Neural progenitor cell (in vitro differentiated cells): ENCODE data around the gene EPN1. TPM values are rescaled to one million over a fixed set of nuclear protein-coding genes. Genes with fewer than 3 reads are reported as not detected.
"Not testable (repeated sequence)": the region's sequence is repeated elsewhere in the genome, so short reads cannot be mapped to it uniquely, and the experiment has no call there.

Experiments
- DNase-seq: peaks from one replicate; pipeline ENCODE4 v3.0.0-alpha.2; 2016; ENCODE audit warnings: low spot score
- H2AFZ ChIP-seq: fragments of 200-600 bp; sonication (generic); replicated peaks from 2 replicates; pipeline ENCODE4 v1.6.1; 2016; ENCODE audit warnings: antibody characterized with exemption
- H3F3A ChIP-seq: fragments of 200-600 bp; sonication (generic); 2 replicates; pipeline ENCODE4 v1.6.1; 2016; ENCODE audit warnings: antibody characterized with exemption, low read depth
- H3K27ac ChIP-seq: fragments of 200-600 bp; sonication (generic); 2 replicates; pipeline ENCODE4 v1.5.1; 2016; ENCODE audit warnings: mild to moderate bottlenecking
- H3K27me3 ChIP-seq: fragments of 200-600 bp; sonication (generic); 2 replicates; pipeline ENCODE4 v1.6.1; 2016; ENCODE audit warnings: mild to moderate bottlenecking, moderate library complexity
- H3K36me3 ChIP-seq: fragments of 200-600 bp; sonication (generic); 2 replicates; pipeline ENCODE4 v1.5.1; 2016
- H3K4me1 ChIP-seq: fragments of 200-600 bp; sonication (generic); 2 replicates; pipeline ENCODE4 v1.6.1; 2016; ENCODE audit warnings: mixed run types
- H3K4me2 ChIP-seq: fragments of 200-600 bp; sonication (generic); 2 replicates; pipeline ENCODE4 v1.6.1; 2016
- H3K4me3 ChIP-seq: fragments of 200-600 bp; sonication (generic); 2 replicates; pipeline ENCODE4 v1.5.1; 2016
- H3K79me2 ChIP-seq: fragments of 200-600 bp; sonication (generic); 2 replicates; pipeline ENCODE4 v1.6.1; 2016; ENCODE audit warnings: low read depth
- H3K9ac ChIP-seq: fragments of 200-600 bp; sonication (generic); 2 replicates; pipeline ENCODE4 v1.6.1; 2016
- H3K9me3 ChIP-seq: fragments of 200-600 bp; sonication (generic); 2 replicates; pipeline ENCODE4 v1.5.1; 2016; ENCODE audit warnings: low read depth
- H4K20me1 ChIP-seq: fragments of 200-600 bp; sonication (generic); 2 replicates; pipeline ENCODE4 v1.6.1; 2016; ENCODE audit warnings: low read depth
- H3K27ac Mint-ChIP-seq: 3 replicates; pipeline ENCODE4 v1.8.0; 2021; ENCODE audit warnings: mixed read lengths
- H3K27me3 Mint-ChIP-seq: 2 replicates; pipeline ENCODE4 v1.8.0; 2022; ENCODE audit warnings: low read depth, mild to moderate bottlenecking, inconsistent platforms, moderate library complexity, mixed read lengths; ENCODE audit not compliant: insufficient read depth
- H3K36me3 Mint-ChIP-seq: 3 replicates; pipeline ENCODE4 v1.8.0; 2021; ENCODE audit warnings: mixed read lengths
- H3K4me1 Mint-ChIP-seq: 3 replicates; pipeline ENCODE4 v1.8.0; 2021; ENCODE audit warnings: mixed read lengths
- H3K4me3 Mint-ChIP-seq: 3 replicates; pipeline ENCODE4 v1.8.0; 2021; ENCODE audit warnings: mild to moderate bottlenecking, moderate library complexity, mixed read lengths
- H3K9me3 Mint-ChIP-seq: 3 replicates; pipeline ENCODE4 v1.8.0; 2020; ENCODE audit warnings: mixed read lengths
- CTCF ChIP-seq: fragments of 200-600 bp; sonication (generic); IDR thresholded peaks from 2 replicates; pipeline ENCODE4 v1.5.1; 2017; ENCODE audit warnings: antibody characterized with exemption, mild to moderate bottlenecking
- EZH2 ChIP-seq: fragments of 200-600 bp; sonication (generic); IDR thresholded peaks from 2 replicates; pipeline ENCODE4 v1.6.1; 2017; ENCODE audit warnings: antibody characterized with exemption, mild to moderate bottlenecking, moderate library complexity
- EZH2phosphoT487 ChIP-seq: fragments of 200-600 bp; sonication (generic); IDR thresholded peaks from 2 replicates; pipeline ENCODE4 v1.6.1; 2017; ENCODE audit warnings: antibody characterized with exemption
- total RNA-seq: library from RNA; depleted of rRNA; stranded (reverse); fragments of >200 nt; gene quantifications from 2 replicates; pipeline ENCODE4 v1.2.3, GENCODE V29; 2015; ENCODE audit warnings: low replicate concordance

The EPN1 gene
- total RNA-seq, 1 donor from 2014 or later, result 16.1 TPM

DNA sequence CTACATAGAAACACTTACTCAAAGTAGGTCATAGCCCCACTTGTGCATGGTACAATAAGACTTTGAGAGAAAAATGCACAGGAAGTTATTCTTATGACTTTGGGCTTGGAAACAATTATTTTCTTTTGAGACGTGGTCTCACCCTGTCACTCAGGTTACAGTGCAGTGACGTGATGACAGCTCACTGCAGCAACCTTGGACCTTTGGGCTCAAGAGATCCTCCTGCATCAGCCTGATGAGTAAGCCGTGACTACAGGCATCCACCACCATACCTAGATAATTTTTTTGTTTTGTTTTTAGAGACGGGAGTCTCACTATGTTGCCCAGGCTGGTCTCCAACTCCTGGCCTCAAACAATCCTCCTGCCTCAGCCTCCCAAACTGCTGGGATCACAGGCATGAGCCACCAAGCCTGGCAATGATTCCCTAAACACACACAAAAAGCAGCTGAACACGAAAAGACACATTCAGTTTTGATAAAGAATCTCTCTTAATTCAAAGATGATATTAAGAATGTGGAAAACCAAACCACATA lies 45.3 kb downstream of the EPN1 start:
- no peak overlapping the region for H3K27ac ChIP-seq
- no peaks in the 10 kb centered on the region for H4K20me1 ChIP-seq
- no peak overlapping the region for H3K4me3 Mint-ChIP-seq
- H3K4me2 ChIP-seq, result no peak overlapping the region
- no peak overlapping the region for H3K27ac Mint-ChIP-seq
- no peaks in the 10 kb centered on the region for H3K27me3 ChIP-seq
- no peak for DNase-seq
- H3K9ac ChIP-seq, result no peak overlapping the region
- no peaks in the 10 kb centered on the region for H3K36me3 Mint-ChIP-seq
- no peak overlapping the region for H2AFZ ChIP-seq
- H3K4me1 ChIP-seq, result no peaks in the 10 kb centered on the region
- peaks cover 14% of the 10 kb centered on the region for H3K9me3 Mint-ChIP-seq
- H3K4me1 Mint-ChIP-seq, result no peaks in the 10 kb centered on the region
- H3F3A ChIP-seq, result no peaks in the 10 kb centered on the region
- peaks cover 10% of the 10 kb centered on the region for H3K9me3 ChIP-seq
- H3K27me3 Mint-ChIP-seq, result peaks cover 5% of the 10 kb centered on the region
- no peak overlapping the region for H3K4me3 ChIP-seq
- TF ChIP-seq EZH2, result no peak
- no peak for TF ChIP-seq CTCF
- no peak for TF ChIP-seq EZH2phosphoT487
- H3K36me3 ChIP-seq, result no peaks in the 10 kb centered on the region
- no peaks in the 10 kb centered on the region for H3K79me2 ChIP-seq

- Histone ChIP-seq H3K4me1 (no peaks in the 10 kb centered on the region), H3K4me2 (no peak overlapping the region), H3K4me3 (no peak overlapping the region), H4K20me1 (no peaks in the 10 kb centered on the region), H3K9ac (no peak overlapping the region), H3K27me3 (no peaks in the 10 kb centered on the region), H3K27ac (no peak overlapping the region), H3K79me2 (no peaks in the 10 kb centered on the region), H3K9me3 (peaks cover 10% of the 10 kb centered on the region), H3F3A (no peaks in the 10 kb centered on the region), H3K36me3 (no peaks in the 10 kb centered on the region), H2AFZ (no peak overlapping the region)
- Mint-ChIP-seq H3K27ac (no peak overlapping the region), H3K4me1 (no peaks in the 10 kb centered on the region), H3K9me3 (peaks cover 14% of the 10 kb centered on the region), H3K27me3 (peaks cover 5% of the 10 kb centered on the region), H3K4me3 (no peak overlapping the region), H3K36me3 (no peaks in the 10 kb centered on the region)
- no peak for DNase-seq
- TF ChIP-seq EZH2, result no peak
- TF ChIP-seq EZH2phosphoT487, result no peak
- TF ChIP-seq CTCF, result no peak
These were observed 45.8 kb downstream of the EPN1 start for GRCh38 chr19:55720801-55721200.

DNA sequence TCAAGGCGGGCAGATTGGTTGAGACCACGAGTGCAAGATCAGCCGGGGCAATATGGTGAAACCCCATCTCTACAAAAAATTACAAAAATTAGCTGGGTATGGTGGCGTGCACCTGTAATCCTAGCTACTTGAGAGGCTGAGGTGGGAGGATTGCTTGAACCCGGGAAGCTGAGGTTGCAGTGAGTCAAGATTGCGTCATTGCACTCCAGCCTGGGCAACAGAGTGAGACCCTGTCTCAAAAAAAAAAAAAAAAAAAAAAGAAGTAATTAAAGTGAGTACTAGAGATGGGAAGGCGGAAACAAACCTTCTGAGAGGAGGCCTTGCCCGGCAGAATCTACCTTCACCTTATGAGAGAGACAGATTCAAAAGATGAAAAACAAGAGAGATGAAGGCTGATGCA lies 48.5 kb downstream of the EPN1 start:
- Histone ChIP-seq H3K4me1 (no peaks in the 10 kb centered on the region), H3K79me2 (no peaks in the 10 kb centered on the region), H3K9ac (no peak overlapping the region), H3K27me3 (no peaks in the 10 kb centered on the region), H3K9me3 (peaks cover 10% of the 10 kb centered on the region), H3K36me3 (no peaks in the 10 kb centered on the region), H3K4me2 (no peak overlapping the region), H3K27ac (no peak overlapping the region), H3F3A (no peaks in the 10 kb centered on the region), H3K4me3 (no peak overlapping the region), H2AFZ (no peak overlapping the region), H4K20me1 (no peaks in the 10 kb centered on the region)
- no peaks in the 10 kb centered on the region for H3K27me3 Mint-ChIP-seq
- DNase-seq, result no peak
- TF ChIP-seq EZH2phosphoT487 (no peak), EZH2 (no peak), CTCF (no peak)
- H3K36me3 Mint-ChIP-seq, result no peaks in the 10 kb centered on the region
- no peak overlapping the region for H3K27ac Mint-ChIP-seq
- H3K9me3 Mint-ChIP-seq, result peaks cover 16% of the 10 kb centered on the region
- no peak overlapping the region for H3K4me3 Mint-ChIP-seq
- no peaks in the 10 kb centered on the region for H3K4me1 Mint-ChIP-seq

DNA sequence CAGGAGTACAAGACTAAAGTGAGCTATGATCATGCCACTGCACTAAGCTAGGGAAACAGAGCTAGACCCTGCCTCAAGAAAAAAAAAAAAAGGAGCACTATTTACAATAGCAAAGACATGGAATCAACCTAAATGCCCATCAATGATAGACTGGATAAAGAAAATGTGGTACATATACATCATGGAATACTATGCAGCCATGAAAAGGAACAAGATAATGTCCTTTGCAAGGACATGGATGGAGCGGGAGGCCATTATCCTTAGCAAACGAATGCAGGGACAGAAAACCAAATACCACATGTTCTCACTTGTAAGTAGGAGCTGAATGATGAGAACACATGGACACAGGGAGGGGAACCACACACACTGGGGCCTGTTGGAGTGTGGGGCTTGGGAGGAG lies 55.4 kb downstream of the EPN1 start:
- H3K27me3 Mint-ChIP-seq, H3K9me3 ChIP-seq, H3K4me3 ChIP-seq, H3K79me2 ChIP-seq, H3K4me3 Mint-ChIP-seq, H4K20me1 ChIP-seq, H3K36me3 Mint-ChIP-seq, H3K4me1 ChIP-seq, H3K36me3 ChIP-seq, H3K27ac Mint-ChIP-seq, H3K27me3 ChIP-seq, H3F3A ChIP-seq, H3K9me3 Mint-ChIP-seq, H2AFZ ChIP-seq, H3K4me2 ChIP-seq, H3K27ac ChIP-seq, DNase-seq, H3K9ac ChIP-seq, H3K4me1 Mint-ChIP-seq: not testable (repeated sequence)
